Stimulated activated CD4-positive, alpha-beta T cell treated with anti-CD3 and anti-CD28 coated beads, Interleukin-15, amount 100 ng/mL, for 24 hours (primary cell): ENCODE measurements around the gene SLC39A9.
"Not testable (repeated sequence)": the region's sequence is repeated elsewhere in the genome, so short reads cannot be mapped to it uniquely, and the experiment has no call there.

Source experiments
- DNase-seq: peaks from one replicate; pipeline ENCODE4 v3.0.0-alpha.2; 2020

Gene SLC39A9

GRCh38 chr14:69370061-69370460, 28.4 kb upstream of the SLC39A9 start:
- no peak for DNase-seq

- DNase-seq: no peak
Measured at GRCh38 chr14:69372146-69372545, 26.3 kb upstream of the SLC39A9 start.

- no peak for DNase-seq
Measured at GRCh38 chr14:69373104-69373503, 25.4 kb upstream of the SLC39A9 start.

DNA sequence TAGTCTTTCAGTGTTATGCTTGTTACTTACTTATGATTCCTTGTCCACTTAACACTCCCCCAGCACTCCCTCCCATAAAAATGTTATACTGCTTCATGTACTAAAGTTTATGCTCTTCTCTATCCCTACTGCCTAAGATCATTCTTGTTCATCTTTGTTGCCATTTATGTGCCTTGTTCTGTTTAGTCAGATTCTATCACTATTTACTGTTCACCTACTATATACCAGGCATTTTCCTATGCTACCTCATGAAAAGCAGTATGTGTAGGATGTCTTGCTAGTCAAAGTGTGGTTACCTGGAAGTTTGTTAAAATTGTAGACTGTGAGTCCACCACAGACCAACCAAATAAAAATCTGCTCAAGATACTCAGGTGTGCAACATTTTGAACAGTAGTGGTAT, 24.3 kb upstream of the SLC39A9 start:
- no peak for DNase-seq

GRCh38 chr14:69375182-69375581, 23.3 kb upstream of the SLC39A9 start:
- no peak for DNase-seq

GRCh38 chr14:69375722-69376121, 22.8 kb upstream of the SLC39A9 start:
- DNase-seq: no peak

DNA sequence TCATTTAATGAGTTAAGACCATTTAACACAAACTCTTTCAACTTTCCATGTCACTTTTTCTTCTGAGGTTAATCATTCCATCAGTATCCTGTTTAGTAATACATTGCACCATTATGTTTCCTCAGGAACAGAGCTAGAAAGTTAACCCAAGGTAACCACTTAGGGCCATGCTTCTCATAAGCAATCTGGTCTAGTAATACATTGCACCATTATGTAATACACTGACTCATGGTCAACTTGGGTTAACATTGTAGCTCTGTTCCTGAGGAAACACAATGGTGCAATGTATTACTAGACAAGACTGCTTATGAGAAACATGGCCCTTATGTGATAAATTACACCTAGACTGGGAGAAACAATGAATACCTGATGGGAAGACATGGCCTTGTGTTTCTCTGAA, 22.1 kb upstream of the SLC39A9 start:
- DNase-seq: no peak

DNA sequence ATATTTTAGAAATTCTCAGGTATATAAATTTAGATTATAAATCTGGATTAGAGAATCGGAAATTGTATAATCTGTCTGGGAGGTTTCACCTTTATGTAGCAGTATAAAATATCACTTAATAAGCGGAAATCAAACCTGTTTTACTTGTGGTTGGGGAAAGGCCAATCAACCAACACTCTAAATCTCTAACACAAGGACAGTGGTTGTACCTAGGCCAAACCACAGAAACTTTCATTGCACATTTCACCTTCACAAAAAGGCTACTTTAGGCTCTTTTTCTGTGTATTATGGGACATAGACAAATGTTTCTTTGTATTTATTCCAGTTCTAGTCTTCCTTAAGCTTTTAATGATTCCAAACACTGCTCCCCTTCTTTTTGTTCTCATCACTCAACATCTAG, 20.2 kb upstream of the SLC39A9 start:
- no peak for DNase-seq

GRCh38 chr14:69387311-69387710, 11.2 kb upstream of the SLC39A9 start:
- DNase-seq: no peak

GRCh38 chr14:69391400-69391799, 7.1 kb upstream of the SLC39A9 start:
- not testable (repeated sequence) for DNase-seq

- DNase-seq: no peak
Measured at GRCh38 chr14:69392481-69392880, 6.0 kb upstream of the SLC39A9 start.

GRCh38 chr14:69395929-69396328, 2.6 kb upstream of the SLC39A9 start:
- no peak for DNase-seq

DNA sequence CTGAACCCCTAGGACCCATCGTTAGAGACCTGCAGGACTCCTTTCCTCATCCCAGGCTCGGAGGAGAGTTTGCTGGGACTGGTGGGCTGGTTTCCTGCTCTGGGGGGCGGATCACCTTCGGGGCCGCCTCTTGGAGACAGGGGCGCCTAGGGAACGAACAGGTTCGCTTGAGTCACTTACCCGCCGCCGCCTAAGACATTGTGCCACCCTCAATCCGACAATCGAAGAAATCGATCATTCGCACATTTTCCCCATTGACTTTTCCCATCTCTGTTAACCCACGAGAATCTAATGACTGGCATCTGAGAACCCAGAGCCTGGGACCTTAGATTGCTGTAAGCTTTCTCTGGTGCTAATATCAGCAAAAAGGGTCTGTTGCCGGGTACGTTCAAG, 322 bp downstream of the SLC39A9 start:
- no peak for DNase-seq

DNA sequence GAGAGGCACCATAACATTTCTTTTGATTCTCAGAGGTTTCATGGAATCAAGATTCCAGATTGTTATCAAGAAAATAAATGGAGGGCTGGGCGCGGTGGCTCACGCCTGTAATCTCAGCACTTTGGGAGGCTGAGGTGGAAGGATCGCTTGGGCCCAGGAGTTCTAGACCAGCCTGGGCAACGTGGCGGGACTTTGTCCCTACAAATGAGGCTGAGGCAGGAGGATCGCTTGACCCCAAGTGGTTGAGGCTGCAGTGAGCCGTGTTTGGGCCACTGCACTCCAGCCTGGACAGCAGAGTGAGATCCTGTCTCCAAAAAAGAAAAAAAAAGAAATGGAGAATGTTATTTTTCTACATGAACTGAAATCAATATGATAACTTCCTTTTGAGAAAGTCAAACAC, 1.3 kb downstream of the SLC39A9 start:
- DNase-seq: no peak

DNA sequence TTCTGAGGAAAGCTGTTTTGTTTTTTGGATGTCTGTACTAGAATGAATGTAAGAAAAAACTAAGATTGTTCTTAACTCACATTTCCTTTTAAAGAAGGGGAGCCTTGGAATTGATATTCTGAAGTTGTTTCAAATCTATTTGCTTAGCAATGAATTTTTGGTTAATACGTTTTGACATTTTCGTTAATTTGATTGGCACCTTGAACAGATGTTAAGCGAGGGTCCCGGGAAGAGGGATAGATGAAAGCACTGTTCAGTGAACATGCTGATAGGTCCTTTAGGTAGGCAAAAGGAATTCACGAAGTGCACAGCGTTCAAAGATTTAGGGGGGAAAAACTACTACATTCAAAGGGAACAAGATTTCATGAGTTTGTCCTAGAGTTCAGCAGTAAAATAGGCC, 1.7 kb downstream of the SLC39A9 start:
- no peak for DNase-seq

DNA sequence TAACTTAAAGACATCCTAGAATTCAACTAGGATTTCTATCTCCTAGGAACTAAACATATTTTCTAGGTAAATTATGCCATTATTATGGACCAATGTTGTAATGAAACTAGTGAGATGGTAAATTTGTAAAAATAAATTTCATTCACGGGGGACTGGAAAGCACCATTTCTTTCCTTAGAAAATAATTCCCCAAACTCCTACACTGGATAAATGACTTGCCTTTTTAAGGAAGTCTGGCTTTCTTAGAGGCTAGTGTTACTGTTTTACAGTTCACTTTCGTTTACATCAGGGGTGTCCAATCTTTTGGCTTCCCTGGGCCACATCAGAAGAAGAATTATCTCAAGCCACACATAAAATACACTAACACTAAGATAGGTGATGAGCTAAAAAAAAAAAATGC, 3.3 kb downstream of the SLC39A9 start:
- DNase-seq: no peak

DNA sequence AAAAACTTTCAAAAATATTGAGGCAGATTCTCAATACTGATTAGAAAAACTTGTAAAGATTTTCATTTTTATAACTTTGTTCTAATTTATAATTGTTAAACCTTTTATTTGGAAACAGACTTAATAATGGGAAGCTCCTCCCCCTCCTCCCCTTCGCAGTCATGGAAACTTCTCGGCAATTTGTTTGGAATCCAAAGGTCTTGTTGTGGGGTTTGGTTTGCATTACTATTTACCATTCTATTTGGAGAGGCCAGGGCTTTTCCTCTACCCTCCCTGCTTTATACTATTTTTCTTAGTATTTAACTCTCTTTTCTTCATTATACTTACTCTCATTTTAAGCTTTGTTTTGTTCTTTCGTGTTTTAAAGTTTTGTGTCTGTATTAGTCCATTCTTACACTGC, 6.0 kb downstream of the SLC39A9 start:
- no peak for DNase-seq

DNA sequence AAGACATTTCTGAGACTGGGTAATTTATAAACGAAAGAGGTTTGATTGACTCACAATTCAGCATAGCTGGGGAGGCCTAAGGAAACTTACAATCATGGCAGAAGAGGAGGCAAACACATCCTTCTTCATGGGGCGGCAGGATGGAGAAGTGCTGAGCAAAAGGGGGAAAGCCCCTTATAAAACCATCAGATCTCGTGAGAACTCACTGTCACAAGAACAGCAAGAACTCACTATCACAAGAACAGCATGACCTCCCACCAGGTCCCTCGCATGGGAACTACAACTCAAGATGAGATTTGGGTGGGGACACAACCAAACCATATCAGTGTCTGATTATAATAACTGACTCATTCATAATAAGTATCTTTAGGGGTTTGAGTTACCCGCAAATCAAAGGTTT, 6.4 kb downstream of the SLC39A9 start:
- DNase-seq: no peak

- no peak for DNase-seq
Measured at GRCh38 chr14:69405762-69406161, 7.3 kb downstream of the SLC39A9 start.

- no peak for DNase-seq
Measured at GRCh38 chr14:69408331-69408960, 10.0 kb downstream of the SLC39A9 start.

GRCh38 chr14:69413483-69413882, 15.0 kb downstream of the SLC39A9 start:
- no peak for DNase-seq

- not testable (repeated sequence) for DNase-seq
Measured at GRCh38 chr14:69416087-69416486, 17.6 kb downstream of the SLC39A9 start.

DNA sequence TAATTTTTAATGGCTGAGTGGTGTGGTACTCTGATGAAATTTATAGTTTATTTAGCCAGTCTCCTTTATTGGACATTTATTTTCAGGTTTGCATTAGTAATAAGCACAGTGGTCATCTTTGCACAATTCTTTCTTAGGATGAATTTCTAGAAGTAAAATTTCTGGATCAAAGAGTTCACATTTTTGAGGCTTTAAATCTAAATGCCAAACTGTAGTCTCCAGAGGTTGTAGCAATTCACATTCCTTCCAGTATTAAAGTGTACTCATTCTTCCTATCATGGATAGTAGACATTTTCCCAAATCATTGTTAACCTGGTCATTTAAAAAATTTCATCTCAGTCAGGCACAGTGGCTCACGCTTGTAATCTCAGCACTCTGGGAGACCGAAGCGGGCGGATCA, 24.8 kb downstream of the SLC39A9 start:
- DNase-seq: no peak

DNA sequence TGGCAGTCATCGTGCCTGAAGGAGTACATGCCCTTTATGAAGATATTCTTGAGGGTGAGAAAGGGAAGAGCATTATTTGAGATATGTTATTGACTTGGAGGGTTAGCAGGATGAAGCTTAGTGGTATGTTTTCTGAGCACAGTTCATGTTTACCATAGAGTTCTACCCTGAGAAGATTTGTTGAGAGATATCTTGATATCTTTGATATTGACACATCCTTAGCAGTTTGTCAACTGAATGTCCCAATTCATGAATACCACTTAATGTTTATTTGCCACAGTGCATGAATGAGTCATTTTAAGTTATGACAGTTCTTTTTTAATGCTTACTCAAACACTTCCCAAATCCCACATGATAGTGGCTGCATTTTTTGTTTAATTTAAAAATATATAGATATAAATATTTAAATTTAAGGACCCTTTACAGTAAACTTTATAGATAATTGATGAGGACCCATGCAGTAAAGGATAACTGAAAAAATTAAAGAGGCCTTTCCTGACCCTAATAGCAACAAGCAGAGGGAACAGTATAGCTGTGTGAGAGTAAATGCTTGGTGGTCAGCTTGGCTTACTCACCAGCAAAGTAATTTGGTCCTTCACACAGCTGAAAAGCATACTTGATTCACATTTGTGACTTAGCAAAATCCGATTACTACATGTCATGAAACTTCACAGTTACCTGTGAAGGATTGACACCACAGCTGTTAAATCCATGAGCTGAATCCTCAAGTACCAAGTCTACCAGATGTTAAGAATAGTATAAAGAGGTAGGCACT, 25.8 kb downstream of the SLC39A9 start:
- no peak for DNase-seq

DNA sequence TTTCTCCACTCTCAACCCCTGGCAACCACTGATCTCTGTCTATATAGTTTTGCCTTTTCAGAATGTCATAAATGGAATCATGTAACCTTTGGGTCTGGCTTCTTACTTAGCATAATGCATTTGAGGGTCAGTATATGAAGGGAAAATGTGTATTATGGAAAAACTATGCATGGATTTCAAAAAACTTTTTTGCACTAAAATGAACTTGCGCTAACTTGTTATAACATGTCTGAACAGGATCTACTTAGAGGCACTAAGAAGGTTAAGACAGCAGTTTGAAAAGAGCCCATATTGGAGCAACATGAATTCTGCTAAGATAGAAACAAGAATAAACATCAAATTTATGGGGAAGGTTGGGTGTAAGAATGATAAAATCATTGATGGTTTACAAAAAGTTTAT, 29.1 kb downstream of the SLC39A9 start:
- DNase-seq: no peak
